BLaER1 (cell line): ENCODE results near the gene NHLH1.
"Not testable (repeated sequence)": the region's sequence is repeated elsewhere in the genome, so short reads cannot be mapped to it uniquely, and the experiment has no call there.

Source experiments
- H3K27ac ChIP-seq: shearing (Covaris generic); formaldehyde crosslinking; 2 replicates; pipeline ENCODE4 v1.8.1; 2022
- H3K27me3 ChIP-seq: shearing (Covaris generic); formaldehyde crosslinking; 2 replicates; pipeline ENCODE4 v1.8.1; 2022
- H3K36me3 ChIP-seq: shearing (Covaris generic); formaldehyde crosslinking; 2 replicates; pipeline ENCODE4 v1.8.1; 2022
- H3K4me1 ChIP-seq: shearing (Covaris generic); formaldehyde crosslinking; 2 replicates; pipeline ENCODE4 v1.8.1; 2022
- H3K4me2 ChIP-seq: shearing (Covaris generic); formaldehyde crosslinking; 2 replicates; pipeline ENCODE4 v1.8.1; 2022
- H3K4me3 ChIP-seq: shearing (Covaris generic); formaldehyde crosslinking; 2 replicates; pipeline ENCODE4 v1.8.1; 2022
- H3K9ac ChIP-seq: shearing (Covaris generic); formaldehyde crosslinking; 2 replicates; pipeline ENCODE4 v1.8.1; 2022
- H3K9me3 ChIP-seq: shearing (Covaris generic); formaldehyde crosslinking; 2 replicates; pipeline ENCODE4 v1.8.1; 2022
- H4K20me1 ChIP-seq: shearing (Covaris generic); formaldehyde crosslinking; 2 replicates; pipeline ENCODE4 v1.8.1; 2022
- Cebpa-rat ChIP-seq: shearing (Covaris generic); IDR thresholded peaks from 2 replicates; pipeline ENCODE4 v1.8.1; 2022

The NHLH1 gene

GRCh38 chr1:160374306-160375110, 7.6 kb downstream of the NHLH1 start:
- no peak for TF ChIP-seq Cebpa-rat
- H3K4me1 ChIP-seq = peaks cover 30% of the 10 kb centered on the region
- H4K20me1 ChIP-seq = no peaks in the 10 kb centered on the region
- H3K4me3 ChIP-seq = peak overlapping the region; percentile 61
- H3K9me3 ChIP-seq = no peaks in the 10 kb centered on the region
- H3K36me3 ChIP-seq = no peaks in the 10 kb centered on the region
- H3K9ac ChIP-seq = peak overlapping the region; percentile 75
- H3K4me2 ChIP-seq = peak overlapping the region; percentile 97
- H3K27me3 ChIP-seq = no peaks in the 10 kb centered on the region
- peak overlapping the region; percentile 86 for H3K27ac ChIP-seq

GRCh38 chr1:160375788-160376524, 9.1 kb downstream of the NHLH1 start:
- TF ChIP-seq Cebpa-rat = no peak
- no peaks in the 10 kb centered on the region for H3K27me3 ChIP-seq
- peak overlapping the region; percentile 86 for H3K27ac ChIP-seq
- peak overlapping the region; percentile 61 for H3K4me3 ChIP-seq
- peaks cover 30% of the 10 kb centered on the region for H3K4me1 ChIP-seq
- H3K36me3 ChIP-seq = no peaks in the 10 kb centered on the region
- H3K4me2 ChIP-seq = peak overlapping the region; percentile 97
- H3K9ac ChIP-seq = peak overlapping the region; percentile 75
- no peaks in the 10 kb centered on the region for H3K9me3 ChIP-seq
- H4K20me1 ChIP-seq = no peaks in the 10 kb centered on the region

GRCh38 chr1:160376525-160377131, 9.8 kb downstream of the NHLH1 start:
- Histone ChIP-seq H3K9ac (peak overlapping the region; percentile 75; the same call in 1 of the 2 replicates), H3K4me1 (peaks cover 30% of the 10 kb centered on the region), H3K4me3 (peak overlapping the region; percentile 61; the same call in 1 of the 2 replicates), H4K20me1 (no peaks in the 10 kb centered on the region), H3K36me3 (no peaks in the 10 kb centered on the region), H3K27me3 (no peaks in the 10 kb centered on the region), H3K4me2 (peak overlapping the region; percentile 97), H3K27ac (peak overlapping the region; percentile 86), H3K9me3 (no peaks in the 10 kb centered on the region)
- TF ChIP-seq Cebpa-rat = no peak

GRCh38 chr1:160377585-160378206, 10.8 kb downstream of the NHLH1 start:
- Histone ChIP-seq H3K4me2 (no peak overlapping the region), H3K9ac (no peak overlapping the region), H3K36me3 (no peaks in the 10 kb centered on the region), H3K4me1 (peaks cover 30% of the 10 kb centered on the region), H3K9me3 (no peaks in the 10 kb centered on the region), H3K27ac (no peak overlapping the region), H4K20me1 (no peaks in the 10 kb centered on the region), H3K4me3 (no peak overlapping the region), H3K27me3 (no peaks in the 10 kb centered on the region)
- no peak for TF ChIP-seq Cebpa-rat

GRCh38 chr1:160384812-160385211, 17.9 kb downstream of the NHLH1 start:
- H3K4me2 ChIP-seq, H4K20me1 ChIP-seq: not testable (repeated sequence)

GRCh38 chr1:160388406-160388805, 21.5 kb downstream of the NHLH1 start:
- not testable (repeated sequence) for H3K4me3 ChIP-seq, H3K9ac ChIP-seq, H3K4me2 ChIP-seq, H3K27ac ChIP-seq, H3K4me1 ChIP-seq, H3K27me3 ChIP-seq, H3K36me3 ChIP-seq, H4K20me1 ChIP-seq
- peaks cover 17% of the 10 kb centered on the region for H3K9me3 ChIP-seq

More at GRCh38 chr1:160384812-160385211, 17.9 kb downstream of the NHLH1 start:
- not testable (repeated sequence) for H3K27ac ChIP-seq, H3K4me3 ChIP-seq, H3K27me3 ChIP-seq, H3K36me3 ChIP-seq, H3K9ac ChIP-seq, H3K4me1 ChIP-seq
- peaks cover 14% of the 10 kb centered on the region for H3K9me3 ChIP-seq

GRCh38 chr1:160394673-160395072, 27.8 kb downstream of the NHLH1 start:
- Histone ChIP-seq H3K36me3 (no peaks in the 10 kb centered on the region), H3K27me3 (no peaks in the 10 kb centered on the region), H4K20me1 (no peaks in the 10 kb centered on the region), H3K4me3 (no peak overlapping the region), H3K4me1 (peaks cover 12% of the 10 kb centered on the region), H3K4me2 (no peak overlapping the region), H3K27ac (no peak overlapping the region), H3K9me3 (0 out of 2 replicates have a peak, but pooled peaks cover 3% of the 10 kb centered on the region), H3K9ac (no peak overlapping the region)
- no peak for TF ChIP-seq Cebpa-rat

- no peak for TF ChIP-seq Cebpa-rat
- Histone ChIP-seq H3K4me1 (peaks cover 30% of the 10 kb centered on the region), H3K27me3 (no peaks in the 10 kb centered on the region), H3K4me2 (0 out of 2 replicates have a peak overlapping the region, but pooled peaks have one; percentile 18), H4K20me1 (no peaks in the 10 kb centered on the region), H3K4me3 (no peak overlapping the region), H3K9ac (no peak overlapping the region), H3K9me3 (no peaks in the 10 kb centered on the region), H3K36me3 (no peaks in the 10 kb centered on the region), H3K27ac (no peak overlapping the region)
Observed at GRCh38 chr1:160397651-160398050, 30.8 kb downstream of the NHLH1 start.

- Histone ChIP-seq H3K27ac (no peak overlapping the region), H3K36me3 (no peaks in the 10 kb centered on the region), H3K4me1 (peaks cover 42% of the 10 kb centered on the region), H3K4me2 (no peak overlapping the region), H3K9ac (no peak overlapping the region), H3K27me3 (no peaks in the 10 kb centered on the region), H3K9me3 (no peaks in the 10 kb centered on the region), H4K20me1 (no peaks in the 10 kb centered on the region), H3K4me3 (no peak overlapping the region)
- no peak for TF ChIP-seq Cebpa-rat
Observed at GRCh38 chr1:160398823-160399222, 32.0 kb downstream of the NHLH1 start.
